ENCODE measurements around the gene PPIP5K1.

The PPIP5K1 gene

DNA sequence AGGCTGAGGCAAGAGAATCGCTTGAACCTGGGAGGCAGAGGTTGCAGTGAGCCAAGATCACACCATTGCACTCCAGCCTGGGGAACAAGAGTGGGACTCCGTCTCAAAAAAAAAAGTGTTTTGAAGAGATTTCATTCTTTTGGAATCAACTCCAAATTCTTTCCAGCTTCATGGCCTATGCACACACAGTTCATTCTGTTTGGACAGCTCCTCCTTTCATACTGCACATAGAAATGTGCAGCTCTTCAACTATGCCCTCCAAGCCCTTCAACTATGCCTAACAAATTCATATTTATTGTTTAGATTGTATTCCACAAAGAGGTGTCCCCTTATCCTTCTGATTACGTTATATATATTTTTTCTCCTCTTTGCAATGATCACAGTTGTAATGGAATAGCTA is 101.2 kb downstream of the PPIP5K1 start:
- no peak for DNase-seq (ENCODE audit: low read depth in 2 of 2)

DNA sequence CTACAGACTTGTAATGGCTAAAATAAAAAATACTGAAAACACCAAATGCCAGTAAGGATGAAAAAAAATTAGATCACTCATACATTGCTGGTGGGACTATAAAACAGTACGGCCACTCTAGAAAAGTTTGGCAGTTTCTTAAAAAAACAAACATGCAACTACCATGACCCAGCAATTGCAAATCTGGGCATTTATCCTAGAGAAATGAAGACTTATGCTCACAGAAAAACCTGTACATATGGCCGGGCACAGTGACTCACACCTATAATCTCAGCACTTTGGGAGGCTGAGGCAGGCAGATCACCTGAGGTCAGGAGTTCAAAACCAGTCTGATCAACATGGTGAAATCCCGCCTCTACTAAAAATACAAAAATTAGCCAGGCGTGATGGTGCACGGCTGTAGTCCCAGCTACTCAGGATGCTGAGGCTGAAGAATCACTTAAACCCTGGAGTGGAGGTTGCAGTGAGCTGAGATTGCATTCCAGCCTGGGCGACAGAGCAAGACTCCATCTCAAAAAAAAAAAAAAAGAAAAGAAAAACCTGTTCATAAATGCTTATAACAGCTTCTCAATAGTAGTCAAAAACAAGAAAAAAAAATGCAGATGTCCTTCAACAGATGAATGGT is 102.6 kb downstream of the PPIP5K1 start:
- DNase-seq (ENCODE audit: low read depth in 2 of 2), result no peak

DNA sequence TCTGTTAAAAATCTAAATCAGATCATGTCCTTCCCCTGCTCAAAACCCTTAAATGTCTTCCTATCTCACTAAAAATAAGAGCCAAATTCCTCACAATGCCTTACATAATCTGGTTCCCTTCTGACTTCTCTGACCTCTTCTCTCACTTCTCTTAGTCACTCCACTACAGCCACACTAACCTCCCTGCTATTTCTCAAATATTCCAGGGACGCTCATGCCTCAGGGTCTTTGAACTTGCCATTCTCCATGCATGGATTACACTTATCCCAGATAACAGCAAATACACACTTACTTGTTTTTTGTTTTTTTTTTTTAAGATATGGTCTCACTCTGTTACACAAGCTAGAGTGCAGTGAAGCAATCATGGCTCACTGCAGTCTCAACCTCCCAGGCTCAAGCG is 105.6 kb downstream of the PPIP5K1 start:
- no peak for DNase-seq (ENCODE audit: low read depth in 2 of 2)

Measured in stimulated activated CD4-positive, alpha-beta T cell treated with anti-CD3 and anti-CD28 coated beads, Interleukin-4, amount 100 ng/mL, for 48 hours (primary cell).